Endothelial cell (in vitro differentiated cells): ENCODE results near the gene EIF3K. TPM values are rescaled to one million over a fixed set of nuclear protein-coding genes. Genes with fewer than 3 reads are reported as not detected.

ENCODE experiments used
- DNase-seq: peaks from one replicate; pipeline ENCODE4 v3.0.0; 2021; ENCODE audit warnings: low spot score
- H3K27ac Mint-ChIP-seq: one replicate; pipeline ENCODE4 v1.8.0; 2021; ENCODE audit warnings: mixed read lengths, inconsistent platforms; ENCODE audit not compliant: unreplicated experiment
- H3K27me3 Mint-ChIP-seq: one replicate; pipeline ENCODE4 v1.8.0; 2021; ENCODE audit warnings: mild to moderate bottlenecking, moderate library complexity, mixed read lengths, inconsistent platforms; ENCODE audit not compliant: unreplicated experiment
- H3K36me3 Mint-ChIP-seq: one replicate; pipeline ENCODE4 v1.8.0; 2021; ENCODE audit warnings: mild to moderate bottlenecking, low read depth, mixed read lengths, inconsistent platforms; ENCODE audit not compliant: unreplicated experiment
- H3K4me1 Mint-ChIP-seq: one replicate; pipeline ENCODE4 v1.8.0; 2021; ENCODE audit warnings: mild to moderate bottlenecking, mixed read lengths, inconsistent platforms; ENCODE audit not compliant: unreplicated experiment
- H3K4me3 Mint-ChIP-seq: one replicate; pipeline ENCODE4 v1.8.0; 2021; ENCODE audit warnings: mild to moderate bottlenecking, mixed read lengths, inconsistent platforms; ENCODE audit not compliant: unreplicated experiment
- H3K9me3 Mint-ChIP-seq: one replicate; pipeline ENCODE4 v1.8.0; 2021; ENCODE audit warnings: mixed read lengths, inconsistent platforms; ENCODE audit not compliant: unreplicated experiment
- total RNA-seq: library from RNA; stranded (reverse); fragmentation: NEBNext Ultra II Directional; extraction: Animal tissue kit (Norgen Biotek cat#: 25700); gene quantifications from one replicate; pipeline ENCODE4 v1.2.1, GENCODE V29; 2021; ENCODE audit not compliant: unreplicated experiment
- TF ChIP-seq, protein P1 (sequence below): fragments of 200-600 bp; sonication (generic); IDR thresholded peaks from one replicate; pipeline ENCODE4 v1.5.0; 2021; ENCODE audit warnings: antibody characterized with exemption; ENCODE audit not compliant: unreplicated experiment

The EIF3K gene
- total RNA-seq, 1 donor from 2014 or later = 469 TPM

DNA sequence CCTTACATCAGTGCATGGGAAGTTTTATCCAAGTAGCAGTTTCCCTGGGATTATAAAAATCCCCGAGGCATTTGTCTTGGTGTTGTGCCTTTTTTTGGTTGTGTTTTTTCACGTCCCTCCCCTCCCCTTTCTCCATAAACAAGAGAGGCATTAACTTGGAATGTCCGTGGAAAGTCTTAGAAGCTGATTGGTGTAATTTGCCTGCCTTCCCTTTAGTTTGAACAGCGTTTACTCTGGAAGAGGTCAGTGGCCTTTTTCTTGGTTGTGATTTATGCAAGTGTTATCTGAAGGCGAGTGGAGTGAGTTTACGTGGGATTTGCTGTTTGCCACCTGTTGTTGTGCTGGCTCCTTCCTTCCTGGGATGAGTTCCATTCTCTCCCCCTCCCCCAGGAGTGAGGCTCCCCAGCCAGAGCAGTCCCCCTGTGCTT lies 35.7 kb downstream of the EIF3K start:
- H3K27me3 Mint-ChIP-seq = peaks cover 12% of the 10 kb centered on the region
- TF ChIP-seq, protein P1, sequence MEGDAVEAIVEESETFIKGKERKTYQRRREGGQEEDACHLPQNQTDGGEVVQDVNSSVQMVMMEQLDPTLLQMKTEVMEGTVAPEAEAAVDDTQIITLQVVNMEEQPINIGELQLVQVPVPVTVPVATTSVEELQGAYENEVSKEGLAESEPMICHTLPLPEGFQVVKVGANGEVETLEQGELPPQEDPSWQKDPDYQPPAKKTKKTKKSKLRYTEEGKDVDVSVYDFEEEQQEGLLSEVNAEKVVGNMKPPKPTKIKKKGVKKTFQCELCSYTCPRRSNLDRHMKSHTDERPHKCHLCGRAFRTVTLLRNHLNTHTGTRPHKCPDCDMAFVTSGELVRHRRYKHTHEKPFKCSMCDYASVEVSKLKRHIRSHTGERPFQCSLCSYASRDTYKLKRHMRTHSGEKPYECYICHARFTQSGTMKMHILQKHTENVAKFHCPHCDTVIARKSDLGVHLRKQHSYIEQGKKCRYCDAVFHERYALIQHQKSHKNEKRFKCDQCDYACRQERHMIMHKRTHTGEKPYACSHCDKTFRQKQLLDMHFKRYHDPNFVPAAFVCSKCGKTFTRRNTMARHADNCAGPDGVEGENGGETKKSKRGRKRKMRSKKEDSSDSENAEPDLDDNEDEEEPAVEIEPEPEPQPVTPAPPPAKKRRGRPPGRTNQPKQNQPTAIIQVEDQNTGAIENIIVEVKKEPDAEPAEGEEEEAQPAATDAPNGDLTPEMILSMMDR = no peak
- H3K36me3 Mint-ChIP-seq = peaks cover 17% of the 10 kb centered on the region
- no peaks in the 10 kb centered on the region for H3K9me3 Mint-ChIP-seq
- peaks cover 89% of the 10 kb centered on the region for H3K4me1 Mint-ChIP-seq
- peak; percentile 37 for DNase-seq
- H3K27ac Mint-ChIP-seq = peak overlapping the region; percentile 96
- H3K4me3 Mint-ChIP-seq = peak overlapping the region; percentile 68

DNA sequence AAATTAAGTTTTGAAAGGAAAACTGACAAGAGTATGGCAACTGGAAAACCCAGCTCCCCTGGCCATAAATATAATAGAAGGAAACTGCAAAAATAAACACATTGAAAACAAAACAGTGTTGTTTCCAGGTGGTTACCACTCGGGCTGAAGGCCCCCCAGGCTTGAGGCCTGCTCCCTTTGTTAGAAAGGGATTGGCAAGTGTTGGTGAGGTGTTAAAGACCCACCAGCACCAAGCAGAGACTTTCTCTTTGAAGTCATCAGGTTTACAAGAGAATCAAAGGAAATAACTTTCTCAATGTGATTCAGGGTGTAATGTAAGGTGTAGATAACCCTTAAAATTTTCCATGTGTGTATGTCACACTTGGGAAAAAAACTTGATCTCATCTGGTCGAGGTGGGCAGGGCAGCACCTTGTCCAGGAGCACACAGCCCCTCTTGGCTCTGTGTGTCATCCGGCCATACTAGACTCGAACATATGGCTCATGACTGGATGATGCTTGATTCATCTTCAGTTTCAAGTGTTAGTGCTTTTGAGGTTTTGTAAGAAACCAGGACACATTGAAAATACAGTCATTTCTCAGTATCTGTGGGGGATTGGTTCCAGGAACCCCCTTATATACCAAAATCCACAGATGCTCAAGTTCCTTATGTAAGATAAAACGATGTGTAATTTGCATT lies 36.3 kb downstream of the EIF3K start:
- peaks cover 85% of the 10 kb centered on the region for H3K4me1 Mint-ChIP-seq
- H3K9me3 Mint-ChIP-seq = no peaks in the 10 kb centered on the region

GRCh38 chr19:38656171-38656981 lies 37.4 kb downstream of the EIF3K start:
- Mint-ChIP-seq H3K4me1 (peaks cover 85% of the 10 kb centered on the region), H3K27ac (peak overlapping the region; percentile 96), H3K4me3 (peak overlapping the region; percentile 52), H3K36me3 (peaks cover 16% of the 10 kb centered on the region), H3K9me3 (no peaks in the 10 kb centered on the region), H3K27me3 (peaks cover 13% of the 10 kb centered on the region)
- no peak for DNase-seq
- TF ChIP-seq, protein P1 = no peak

More for the DNA sequence above, 36.3 kb downstream of the EIF3K start:
- Mint-ChIP-seq H3K27me3 (peaks cover 11% of the 10 kb centered on the region), H3K27ac (peak overlapping the region; percentile 96), H3K4me3 (peak overlapping the region; percentile 68), H3K36me3 (peaks cover 16% of the 10 kb centered on the region)
- DNase-seq = no peak
- TF ChIP-seq, protein P1 = no peak

DNA sequence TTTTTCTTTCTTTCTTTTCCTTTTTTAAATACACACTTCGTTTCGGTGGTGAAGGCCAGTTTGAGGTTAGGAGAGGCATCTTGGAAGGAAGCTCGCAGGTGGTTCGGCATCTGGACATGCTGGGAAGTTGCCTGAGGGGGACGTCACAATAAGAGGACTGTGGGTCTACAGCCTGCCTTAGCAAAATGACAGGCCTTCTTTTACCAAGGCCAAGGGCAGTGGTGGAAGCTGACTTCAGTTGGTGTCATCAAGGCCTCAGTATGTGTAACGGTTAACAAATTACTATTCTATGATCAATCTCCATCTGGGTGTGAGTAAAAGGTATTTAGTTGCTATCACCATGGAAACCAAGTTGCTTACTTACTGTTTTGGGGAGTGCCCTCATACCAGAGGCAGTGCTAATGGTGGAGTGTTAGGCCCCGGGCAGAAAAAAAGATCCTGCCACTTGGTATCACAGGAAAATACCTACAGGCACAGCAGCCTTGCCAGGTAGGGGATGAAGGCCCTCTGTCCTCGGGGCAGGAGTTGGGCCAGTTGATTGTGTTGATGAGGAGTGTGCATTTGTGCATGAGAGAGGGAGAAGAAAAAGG lies 38.7 kb downstream of the EIF3K start:
- Mint-ChIP-seq H3K27me3 (peaks cover 16% of the 10 kb centered on the region), H3K36me3 (peaks cover 16% of the 10 kb centered on the region), H3K9me3 (no peaks in the 10 kb centered on the region), H3K27ac (peak overlapping the region; percentile 94), H3K4me1 (peaks cover 79% of the 10 kb centered on the region), H3K4me3 (peak overlapping the region; percentile 67)
- TF ChIP-seq, protein P1 = no peak
- DNase-seq = no peak
